ENCODE results near the gene AFM. TPM values are rescaled to one million over a fixed set of nuclear protein-coding genes. Genes with fewer than 3 reads are reported as not detected.

The AFM gene
- total RNA-seq, 1 experiment from 2014 or later: 2.5 TPM

- ChIA-PET POLR2A (no interaction called here), CTCF (no interaction called here)
- no peaks in the 10 kb centered on the region for H3K4me1 Mint-ChIP-seq (ENCODE audit: low read depth, unreplicated experiment)
- H3K36me3 Mint-ChIP-seq (ENCODE audit: insufficient read depth, unreplicated experiment): no peaks in the 10 kb centered on the region
- Histone ChIP-seq H3K36me3 (ENCODE audit: control insufficient read depth, insufficient read depth, low read length) (no peaks in the 10 kb centered on the region), H3K27me3 (replicated peaks; ENCODE audit: control insufficient read depth, insufficient read depth, low read length) (no peaks in the 10 kb centered on the region), H3K4me3 (ENCODE audit: low read depth, low read length) (no peak overlapping the region), H3K9me3 (peaks cover 12% of the 10 kb centered on the region; the same call in 1 of the 2 replicates), H3K4me1 (no peaks in the 10 kb centered on the region)
- no peak overlapping the region for H3K27ac Mint-ChIP-seq (ENCODE audit: unreplicated experiment)
- H3K4me3 Mint-ChIP-seq (ENCODE audit: unreplicated experiment): no peak overlapping the region
- peaks cover 2% of the 10 kb centered on the region for H3K27me3 Mint-ChIP-seq (ENCODE audit: insufficient read depth, unreplicated experiment)
- H3K9me3 Mint-ChIP-seq (ENCODE audit: unreplicated experiment): peaks cover 22% of the 10 kb centered on the region
- no TSS peak for BruUV-seq (replicated peaks)
- intact Hi-C loops (cut with micrococcal nuclease; ENCODE audit: unreplicated experiment): no loop called here
- TF ChIP-seq CTCF (IDR thresholded peaks at IDR 0.05; ENCODE audit: insufficient read depth in 1 of 2, low read depth in 1 of 2, low read length in 1 of 2, severe bottlenecking in 1 of 2, unreplicated experiment in 1 of 2): no peak
- DNase-seq: no peak
These were observed 13.4 kb upstream of the AFM start for GRCh38 chr4:73468170-73468569.

GRCh38 chr4:73470728-73471127, 10.8 kb upstream of the AFM start:
- BruUV-seq (replicated peaks): no TSS peak
- H3K4me1 ChIP-seq: no peaks in the 10 kb centered on the region
- Mint-ChIP-seq H3K36me3 (ENCODE audit: insufficient read depth, unreplicated experiment) (no peaks in the 10 kb centered on the region), H3K27ac (ENCODE audit: unreplicated experiment) (no peak overlapping the region), H3K4me1 (ENCODE audit: low read depth, unreplicated experiment) (no peaks in the 10 kb centered on the region), H3K9me3 (ENCODE audit: unreplicated experiment) (peaks cover 34% of the 10 kb centered on the region), H3K27me3 (ENCODE audit: insufficient read depth, unreplicated experiment) (peaks cover 2% of the 10 kb centered on the region), H3K4me3 (ENCODE audit: unreplicated experiment) (no peak overlapping the region)
- ChIA-PET CTCF (no interaction called here), POLR2A (no interaction called here)
- no peaks in the 10 kb centered on the region; the same call in 1 of the 2 replicates for H3K36me3 ChIP-seq (ENCODE audit: control insufficient read depth, insufficient read depth, low read length)
- peaks cover 21% of the 10 kb centered on the region for H3K9me3 ChIP-seq
- intact Hi-C loops (cut with micrococcal nuclease; ENCODE audit: unreplicated experiment): no loop called here
- DNase-seq: no peak
- no peaks in the 10 kb centered on the region for H3K27me3 ChIP-seq (replicated peaks; ENCODE audit: control insufficient read depth, insufficient read depth, low read length)
- TF ChIP-seq CTCF (IDR thresholded peaks at IDR 0.05; ENCODE audit: insufficient read depth in 1 of 2, low read depth in 1 of 2, low read length in 1 of 2, severe bottlenecking in 1 of 2, unreplicated experiment in 1 of 2): no peak
- H3K4me3 ChIP-seq (ENCODE audit: low read depth, low read length): no peak overlapping the region

- CTCF ChIA-PET: no interaction called here
- H3K36me3 ChIP-seq (ENCODE audit: control insufficient read depth, insufficient read depth, low read length): no peaks in the 10 kb centered on the region; the same call in 1 of the 2 replicates
- no peak overlapping the region for H3K27ac Mint-ChIP-seq (ENCODE audit: unreplicated experiment)
These were observed 4.4 kb upstream of the AFM start for GRCh38 chr4:73477176-73477575.

More at GRCh38 chr4:73477176-73477575, 4.4 kb upstream of the AFM start:
- peaks cover 15% of the 10 kb centered on the region for H3K9me3 ChIP-seq
- Mint-ChIP-seq H3K4me1 (ENCODE audit: low read depth, unreplicated experiment) (peaks cover 6% of the 10 kb centered on the region), H3K9me3 (ENCODE audit: unreplicated experiment) (peaks cover 27% of the 10 kb centered on the region), H3K27me3 (ENCODE audit: insufficient read depth, unreplicated experiment) (no peaks in the 10 kb centered on the region), H3K36me3 (ENCODE audit: insufficient read depth, unreplicated experiment) (no peaks in the 10 kb centered on the region), H3K4me3 (ENCODE audit: unreplicated experiment) (no peak overlapping the region)
- peaks cover 15% of the 10 kb centered on the region for H3K4me1 ChIP-seq
- TF ChIP-seq CTCF (IDR thresholded peaks at IDR 0.05; ENCODE audit: insufficient read depth in 1 of 2, low read depth in 1 of 2, low read length in 1 of 2, severe bottlenecking in 1 of 2, unreplicated experiment in 1 of 2): no peak
- no peak for DNase-seq
- POLR2A ChIA-PET: no interaction called here
- H3K4me3 ChIP-seq (ENCODE audit: low read depth, low read length): no peak overlapping the region
- no peaks in the 10 kb centered on the region for H3K27me3 ChIP-seq (replicated peaks; ENCODE audit: control insufficient read depth, insufficient read depth, low read length)
- intact Hi-C loops (cut with micrococcal nuclease; ENCODE audit: unreplicated experiment): no loop called here
- BruUV-seq (replicated peaks): no TSS peak

Data from Caco-2 (cell line).